ENCODE measurements around the gene ADCY3. TPM values are rescaled to one million over a fixed set of nuclear protein-coding genes. Genes with fewer than 3 reads are reported as not detected.

ADCY3 gene
- total and polyA plus RNA-seq, 9 of the 15 experiments (the other 6 are each of a cell fraction or from before 2014, with no cell fraction given), result 1.5 to 54.8 (median 26.3) TPM

GRCh38 chr2:24837996-24838513, 82.0 kb downstream of the ADCY3 start:
- WGBS (ENCODE audit: insufficient coverage, low coverage, missing lambda C conversion rate), result 89% methylated on average over 3 of the region's 5 CpGs
- Histone ChIP-seq H3K4me2 (ENCODE audit: insufficient read depth, low read length) (no peak overlapping the region), H3K36me3 (ENCODE audit: control insufficient read depth, insufficient read depth, low read length) (peaks cover 81% of the 10 kb centered on the region; the same call in 2 of the 3 replicates), H3K9me3 (replicated peaks; ENCODE audit: control insufficient read depth, insufficient read depth, low read depth, low read length) (no peaks in the 10 kb centered on the region), H3K79me2 (ENCODE audit: control insufficient read depth, insufficient read depth, low read length) (no peaks in the 10 kb centered on the region), H3K27me3 (ENCODE audit: control insufficient read depth in 2 of 2, insufficient read depth in 2 of 2, low read length in 2 of 2) (no peaks in the 10 kb centered on the region), H3K4me3 (no peak overlapping the region), H3K9ac (ENCODE audit: insufficient read depth in 1 of 2, low read depth in 2 of 2, low read length in 2 of 2) (no peak overlapping the region), H2AFZ (ENCODE audit: low read depth, low read length) (no peak overlapping the region), H4K20me1 (replicated peaks; ENCODE audit: control insufficient read depth, insufficient read depth, low read length) (no peaks in the 10 kb centered on the region), H3K27ac (ENCODE audit: extremely low read depth, low read depth, low read length) (no peak overlapping the region), H3K9me1 (ENCODE audit: control insufficient read depth, insufficient read depth, low read length) (no peaks in the 10 kb centered on the region), H3K4me1 (replicated peaks in 1 of 2; ENCODE audit: control insufficient read depth in 2 of 2, insufficient read depth in 2 of 2, low read length in 2 of 2) (peaks cover 0 to 3% of the 10 kb centered on the region in 2 experiments; a peak in 2 of 5 replicates)
- ChIA-PET CTCF (ENCODE audit: low intra/inter-chr PET ratio) (interaction anchor here (0.6 kb wide), 1 partner anchor 421 kb away, joined by 4 read pairs; no protein-coding TSS in a partner anchor), POLR2A (interaction anchor here (0.6 kb wide), 2 partner anchors 62 to 63 kb away, joined by 3 read pairs; no protein-coding TSS in a partner anchor)
- intact Hi-C loops (cut with micrococcal nuclease), result no loop called here
- TF ChIP-seq, protein P1, sequence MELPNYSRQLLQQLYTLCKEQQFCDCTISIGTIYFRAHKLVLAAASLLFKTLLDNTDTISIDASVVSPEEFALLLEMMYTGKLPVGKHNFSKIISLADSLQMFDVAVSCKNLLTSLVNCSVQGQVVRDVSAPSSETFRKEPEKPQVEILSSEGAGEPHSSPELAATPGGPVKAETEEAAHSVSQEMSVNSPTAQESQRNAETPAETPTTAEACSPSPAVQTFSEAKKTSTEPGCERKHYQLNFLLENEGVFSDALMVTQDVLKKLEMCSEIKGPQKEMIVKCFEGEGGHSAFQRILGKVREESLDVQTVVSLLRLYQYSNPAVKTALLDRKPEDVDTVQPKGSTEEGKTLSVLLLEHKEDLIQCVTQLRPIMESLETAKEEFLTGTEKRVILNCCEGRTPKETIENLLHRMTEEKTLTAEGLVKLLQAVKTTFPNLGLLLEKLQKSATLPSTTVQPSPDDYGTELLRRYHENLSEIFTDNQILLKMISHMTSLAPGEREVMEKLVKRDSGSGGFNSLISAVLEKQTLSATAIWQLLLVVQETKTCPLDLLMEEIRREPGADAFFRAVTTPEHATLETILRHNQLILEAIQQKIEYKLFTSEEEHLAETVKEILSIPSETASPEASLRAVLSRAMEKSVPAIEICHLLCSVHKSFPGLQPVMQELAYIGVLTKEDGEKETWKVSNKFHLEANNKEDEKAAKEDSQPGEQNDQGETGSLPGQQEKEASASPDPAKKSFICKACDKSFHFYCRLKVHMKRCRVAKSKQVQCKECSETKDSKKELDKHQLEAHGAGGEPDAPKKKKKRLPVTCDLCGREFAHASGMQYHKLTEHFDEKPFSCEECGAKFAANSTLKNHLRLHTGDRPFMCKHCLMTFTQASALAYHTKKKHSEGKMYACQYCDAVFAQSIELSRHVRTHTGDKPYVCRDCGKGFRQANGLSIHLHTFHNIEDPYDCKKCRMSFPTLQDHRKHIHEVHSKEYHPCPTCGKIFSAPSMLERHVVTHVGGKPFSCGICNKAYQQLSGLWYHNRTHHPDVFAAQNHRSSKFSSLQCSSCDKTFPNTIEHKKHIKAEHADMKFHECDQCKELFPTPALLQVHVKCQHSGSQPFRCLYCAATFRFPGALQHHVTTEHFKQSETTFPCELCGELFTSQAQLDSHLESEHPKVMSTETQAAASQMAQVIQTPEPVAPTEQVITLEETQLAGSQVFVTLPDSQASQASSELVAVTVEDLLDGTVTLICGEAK (IDR thresholded peaks at IDR 0.05), result no peak
- TF ChIP-seq, protein P1 (CRISPR knock-in tag; IDR thresholded peaks at IDR 0.05), result no peak
- TF ChIP-seq POLR2A (conservative IDR thresholded peaks at IDR 0.05) (no peak), MTA3 (IDR thresholded peaks at IDR 0.05; ENCODE audit: borderline replicate concordance) (no peak)
- TF ChIP-seq, protein P2, sequence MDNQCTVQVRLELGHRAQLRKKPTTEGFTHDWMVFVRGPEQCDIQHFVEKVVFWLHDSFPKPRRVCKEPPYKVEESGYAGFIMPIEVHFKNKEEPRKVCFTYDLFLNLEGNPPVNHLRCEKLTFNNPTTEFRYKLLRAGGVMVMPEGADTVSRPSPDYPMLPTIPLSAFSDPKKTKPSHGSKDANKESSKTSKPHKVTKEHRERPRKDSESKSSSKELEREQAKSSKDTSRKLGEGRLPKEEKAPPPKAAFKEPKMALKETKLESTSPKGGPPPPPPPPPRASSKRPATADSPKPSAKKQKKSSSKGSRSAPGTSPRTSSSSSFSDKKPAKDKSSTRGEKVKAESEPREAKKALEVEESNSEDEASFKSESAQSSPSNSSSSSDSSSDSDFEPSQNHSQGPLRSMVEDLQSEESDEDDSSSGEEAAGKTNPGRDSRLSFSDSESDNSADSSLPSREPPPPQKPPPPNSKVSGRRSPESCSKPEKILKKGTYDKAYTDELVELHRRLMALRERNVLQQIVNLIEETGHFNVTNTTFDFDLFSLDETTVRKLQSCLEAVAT (IDR thresholded peaks at IDR 0.05), result no peak
- no peak for FAIRE-seq
- in situ Hi-C loops (cut with MboI), result loop anchor here (5.0 kb wide), 1 partner anchor 431 kb away; no protein-coding TSS in a partner anchor
- no peak for DNase-seq (ENCODE audit: extremely low read depth in 1 of 4, low spot score in 3 of 4)
- BruUV-seq (replicated peaks), result no TSS peak
- ATAC-seq, result no peak
